ENCODE data around the gene EMX2.

Gene EMX2

GRCh38 chr10:117562896-117563737, 20.6 kb downstream of the EMX2 start:
- Histone ChIP-seq H3F3A (ENCODE audit: insufficient read depth, low read length) (no peaks in the 10 kb centered on the region), H4K20me1 (ENCODE audit: insufficient read depth, low read length) (no peaks in the 10 kb centered on the region), H3K4me3 (ENCODE audit: low read depth, low read length, poor library complexity, severe bottlenecking) (no peak overlapping the region), H3K79me2 (ENCODE audit: insufficient read depth, low read length) (no peaks in the 10 kb centered on the region), H3K27ac (ENCODE audit: low read depth, low read length, poor library complexity, severe bottlenecking) (no peak overlapping the region), H3K36me3 (ENCODE audit: insufficient read depth, low read length) (no peaks in the 10 kb centered on the region), H3K27me3 (ENCODE audit: insufficient read depth, low read length) (no peaks in the 10 kb centered on the region), H3K4me1 (ENCODE audit: insufficient read depth, low read length, severe bottlenecking) (no peaks in the 10 kb centered on the region), H3K4me2 (ENCODE audit: low read length) (no peak overlapping the region), H2AFZ (ENCODE audit: low read length) (no peak overlapping the region), H3K9me2 (ENCODE audit: low read depth, low read length) (no peaks in the 10 kb centered on the region), H3K9me3 (ENCODE audit: low read length) (no peaks in the 10 kb centered on the region), H3K9ac (ENCODE audit: low read length) (no peak overlapping the region)
- TF ChIP-seq CTCF (IDR thresholded peaks at IDR 0.05; ENCODE audit: low read length) = no peak
- TF ChIP-seq EZH2 (IDR thresholded peaks at IDR 0.05; ENCODE audit: borderline replicate concordance, low read length) = no peak

- H3K4me3 ChIP-seq (ENCODE audit: low read depth, low read length, poor library complexity, severe bottlenecking) = no peak overlapping the region
- no peaks in the 10 kb centered on the region for H3K9me2 ChIP-seq (ENCODE audit: low read depth, low read length)
- H2AFZ ChIP-seq (ENCODE audit: low read length) = no peak overlapping the region
- H3K9ac ChIP-seq (ENCODE audit: low read length) = no peak overlapping the region
- no peaks in the 10 kb centered on the region for H3K79me2 ChIP-seq (ENCODE audit: insufficient read depth, low read length)
- TF ChIP-seq EZH2 (IDR thresholded peaks at IDR 0.05; ENCODE audit: borderline replicate concordance, low read length) (no peak), CTCF (IDR thresholded peaks at IDR 0.05; ENCODE audit: low read length) (no peak)
- no peaks in the 10 kb centered on the region for H3K27me3 ChIP-seq (ENCODE audit: insufficient read depth, low read length)
- no peaks in the 10 kb centered on the region for H3K36me3 ChIP-seq (ENCODE audit: insufficient read depth, low read length)
- no peaks in the 10 kb centered on the region for H4K20me1 ChIP-seq (ENCODE audit: insufficient read depth, low read length)
- H3K9me3 ChIP-seq (ENCODE audit: low read length) = no peaks in the 10 kb centered on the region
- no peaks in the 10 kb centered on the region for H3F3A ChIP-seq (ENCODE audit: insufficient read depth, low read length)
- no peaks in the 10 kb centered on the region for H3K4me1 ChIP-seq (ENCODE audit: insufficient read depth, low read length, severe bottlenecking)
- no peak overlapping the region for H3K4me2 ChIP-seq (ENCODE audit: low read length)
- no peak overlapping the region for H3K27ac ChIP-seq (ENCODE audit: low read depth, low read length, poor library complexity, severe bottlenecking)
Measured at GRCh38 chr10:117563780-117564179, 21.2 kb downstream of the EMX2 start.

GRCh38 chr10:117565068-117565467, 22.5 kb downstream of the EMX2 start:
- Histone ChIP-seq H3K4me2 (ENCODE audit: low read length) (no peak overlapping the region), H3K27me3 (ENCODE audit: insufficient read depth, low read length) (no peaks in the 10 kb centered on the region), H3K36me3 (ENCODE audit: insufficient read depth, low read length) (no peaks in the 10 kb centered on the region), H3K4me3 (ENCODE audit: low read depth, low read length, poor library complexity, severe bottlenecking) (no peak overlapping the region), H3K79me2 (ENCODE audit: insufficient read depth, low read length) (no peaks in the 10 kb centered on the region), H3K4me1 (ENCODE audit: insufficient read depth, low read length, severe bottlenecking) (no peaks in the 10 kb centered on the region), H3K9ac (ENCODE audit: low read length) (no peak overlapping the region), H3F3A (ENCODE audit: insufficient read depth, low read length) (no peaks in the 10 kb centered on the region), H3K9me2 (ENCODE audit: low read depth, low read length) (no peaks in the 10 kb centered on the region), H2AFZ (ENCODE audit: low read length) (no peak overlapping the region), H3K9me3 (ENCODE audit: low read length) (no peaks in the 10 kb centered on the region), H3K27ac (ENCODE audit: low read depth, low read length, poor library complexity, severe bottlenecking) (no peak overlapping the region), H4K20me1 (ENCODE audit: insufficient read depth, low read length) (no peaks in the 10 kb centered on the region)
- TF ChIP-seq EZH2 (IDR thresholded peaks at IDR 0.05; ENCODE audit: borderline replicate concordance, low read length) = no peak

GRCh38 chr10:117568334-117568733, 25.8 kb downstream of the EMX2 start:
- Histone ChIP-seq H3K36me3 (ENCODE audit: insufficient read depth, low read length) (no peaks in the 10 kb centered on the region), H4K20me1 (ENCODE audit: insufficient read depth, low read length) (no peaks in the 10 kb centered on the region), H3K9me3 (ENCODE audit: low read length) (no peaks in the 10 kb centered on the region), H3K9me2 (ENCODE audit: low read depth, low read length) (no peaks in the 10 kb centered on the region), H3K27ac (ENCODE audit: low read depth, low read length, poor library complexity, severe bottlenecking) (no peak overlapping the region), H3K4me2 (ENCODE audit: low read length) (no peak overlapping the region), H3K4me3 (ENCODE audit: low read depth, low read length, poor library complexity, severe bottlenecking) (no peak overlapping the region), H2AFZ (ENCODE audit: low read length) (no peak overlapping the region), H3K9ac (ENCODE audit: low read length) (no peak overlapping the region), H3K4me1 (ENCODE audit: insufficient read depth, low read length, severe bottlenecking) (no peaks in the 10 kb centered on the region), H3F3A (ENCODE audit: insufficient read depth, low read length) (no peaks in the 10 kb centered on the region), H3K79me2 (ENCODE audit: insufficient read depth, low read length) (no peaks in the 10 kb centered on the region), H3K27me3 (ENCODE audit: insufficient read depth, low read length) (no peaks in the 10 kb centered on the region)
- TF ChIP-seq EZH2 (IDR thresholded peaks at IDR 0.05; ENCODE audit: borderline replicate concordance, low read length) (no peak), CTCF (IDR thresholded peaks at IDR 0.05; ENCODE audit: low read length) (no peak)

Measured in OCI-LY1 (cell line).